ENCODE data around the gene TPK1.

The TPK1 gene

DNA sequence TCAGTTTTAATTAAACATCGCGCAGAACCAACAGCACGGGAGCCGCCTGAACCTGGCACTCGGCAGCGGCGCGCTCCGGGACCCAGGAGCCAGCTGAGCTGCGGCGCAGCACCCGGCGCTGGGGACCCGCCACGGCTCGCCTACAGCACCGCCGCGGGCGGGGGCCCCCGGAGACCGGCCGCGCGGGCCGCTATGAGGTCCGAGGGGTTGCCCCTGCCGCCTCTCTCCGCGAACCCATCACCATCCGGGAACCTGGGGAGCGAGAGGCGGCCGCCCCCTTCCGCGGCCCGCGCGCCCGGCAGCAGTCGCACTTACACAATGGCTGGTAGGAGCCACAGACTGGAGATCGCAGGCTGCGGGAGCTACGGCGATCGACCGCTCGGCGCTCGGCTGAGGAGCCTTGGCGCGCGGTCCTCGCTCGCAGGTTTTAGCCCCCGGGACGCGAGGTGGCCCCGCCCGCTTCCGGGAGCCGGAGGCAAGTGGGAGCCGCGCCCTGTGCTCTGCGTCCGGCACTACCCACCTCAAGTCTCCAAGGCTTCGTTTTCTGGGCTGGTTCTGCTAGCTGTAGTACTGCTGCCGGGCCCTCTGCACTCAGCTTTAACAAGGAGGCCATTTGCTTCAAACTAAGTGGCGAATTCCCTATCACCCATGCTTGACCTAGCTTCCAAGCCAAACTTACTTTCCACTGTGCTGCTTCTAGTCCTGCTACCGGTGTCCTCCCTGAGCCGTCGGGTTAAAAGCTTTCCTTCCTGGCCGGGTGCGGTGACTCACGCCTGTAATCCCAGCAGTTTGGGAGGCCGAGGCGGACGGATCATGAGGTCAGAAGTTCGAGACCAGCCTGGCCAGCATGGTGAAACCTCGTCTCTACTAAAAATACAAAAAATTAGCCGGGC, at the start of gene TPK1:
Gene TPK1 (minus strand): TSS at position 402 of the 893 bp plus-strand sequence. CDS start 451 bp downstream, outside the sequence.
- TF ChIP-seq, protein P1, sequence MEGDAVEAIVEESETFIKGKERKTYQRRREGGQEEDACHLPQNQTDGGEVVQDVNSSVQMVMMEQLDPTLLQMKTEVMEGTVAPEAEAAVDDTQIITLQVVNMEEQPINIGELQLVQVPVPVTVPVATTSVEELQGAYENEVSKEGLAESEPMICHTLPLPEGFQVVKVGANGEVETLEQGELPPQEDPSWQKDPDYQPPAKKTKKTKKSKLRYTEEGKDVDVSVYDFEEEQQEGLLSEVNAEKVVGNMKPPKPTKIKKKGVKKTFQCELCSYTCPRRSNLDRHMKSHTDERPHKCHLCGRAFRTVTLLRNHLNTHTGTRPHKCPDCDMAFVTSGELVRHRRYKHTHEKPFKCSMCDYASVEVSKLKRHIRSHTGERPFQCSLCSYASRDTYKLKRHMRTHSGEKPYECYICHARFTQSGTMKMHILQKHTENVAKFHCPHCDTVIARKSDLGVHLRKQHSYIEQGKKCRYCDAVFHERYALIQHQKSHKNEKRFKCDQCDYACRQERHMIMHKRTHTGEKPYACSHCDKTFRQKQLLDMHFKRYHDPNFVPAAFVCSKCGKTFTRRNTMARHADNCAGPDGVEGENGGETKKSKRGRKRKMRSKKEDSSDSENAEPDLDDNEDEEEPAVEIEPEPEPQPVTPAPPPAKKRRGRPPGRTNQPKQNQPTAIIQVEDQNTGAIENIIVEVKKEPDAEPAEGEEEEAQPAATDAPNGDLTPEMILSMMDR (IDR thresholded peaks at IDR 0.05; ENCODE audit: low read depth, low read length, poor library complexity, severe bottlenecking), result no peak
- TF ChIP-seq EZH2phosphoT487 (IDR thresholded peaks at IDR 0.05; ENCODE audit: borderline replicate concordance, low read length), result no peak
- peaks cover 34% of the 10 kb centered on the region for H3K4me1 ChIP-seq (ENCODE audit: control insufficient read depth, low read length)
- H3K27ac ChIP-seq (ENCODE audit: low read depth, low read length), result peak within 1 kb of the TSS; percentile 79
- peak within 1 kb of the TSS; percentile 95 for H3K4me2 ChIP-seq (ENCODE audit: low read length)
- no peaks in the 10 kb centered on the region for H3K36me3 ChIP-seq (ENCODE audit: control insufficient read depth, low read length)
- H3K27me3 ChIP-seq (ENCODE audit: control insufficient read depth, low read length), result no peaks in the 10 kb centered on the region
- peaks cover 5% of the 10 kb centered on the region; the same call in 1 of the 2 replicates for H3K9me3 ChIP-seq (ENCODE audit: control insufficient read depth, insufficient read depth, low read length)
- H3F3A ChIP-seq (ENCODE audit: control insufficient read depth, insufficient read depth), result 0 out of 2 replicates have a peak, but pooled peaks cover 8% of the 10 kb centered on the region
- peak within 1 kb of the TSS; percentile 90 for H3K4me3 ChIP-seq (ENCODE audit: low read length)
- peaks cover 14% of the 10 kb centered on the region for H3K79me2 ChIP-seq (ENCODE audit: control insufficient read depth, low read length)
- H4K20me1 ChIP-seq (ENCODE audit: control insufficient read depth, insufficient read depth, low read depth, low read length), result no peaks in the 10 kb centered on the region
- H3K9me2 ChIP-seq (replicated peaks; ENCODE audit: control insufficient read depth, low read length), result no peaks in the 10 kb centered on the region

- Histone ChIP-seq H3F3A (ENCODE audit: control insufficient read depth, insufficient read depth) (no peaks in the 10 kb centered on the region), H3K4me3 (ENCODE audit: low read length) (no peak overlapping the region), H3K9me2 (replicated peaks; ENCODE audit: control insufficient read depth, low read length) (no peaks in the 10 kb centered on the region), H4K20me1 (ENCODE audit: control insufficient read depth, insufficient read depth, low read depth, low read length) (no peaks in the 10 kb centered on the region), H3K36me3 (ENCODE audit: control insufficient read depth, low read length) (no peaks in the 10 kb centered on the region), H3K27me3 (ENCODE audit: control insufficient read depth, low read length) (no peaks in the 10 kb centered on the region), H3K4me2 (ENCODE audit: low read length) (no peak overlapping the region), H3K4me1 (ENCODE audit: control insufficient read depth, low read length) (no peaks in the 10 kb centered on the region), H3K27ac (ENCODE audit: low read depth, low read length) (no peak overlapping the region), H3K9me3 (ENCODE audit: control insufficient read depth, insufficient read depth, low read length) (no peaks in the 10 kb centered on the region), H3K79me2 (ENCODE audit: control insufficient read depth, low read length) (no peaks in the 10 kb centered on the region)
- TF ChIP-seq, protein P1 (IDR thresholded peaks at IDR 0.05; ENCODE audit: low read depth, low read length, poor library complexity, severe bottlenecking), result no peak
- no peak for TF ChIP-seq EZH2phosphoT487 (IDR thresholded peaks at IDR 0.05; ENCODE audit: borderline replicate concordance, low read length)
Observed at GRCh38 chr7:144885478-144885877, 49.6 kb upstream of the TPK1 start.

GRCh38 chr7:144884896-144885295, 49.0 kb upstream of the TPK1 start:
- Histone ChIP-seq H3K9me3 (ENCODE audit: control insufficient read depth, insufficient read depth, low read length) (no peaks in the 10 kb centered on the region), H3K4me2 (ENCODE audit: low read length) (no peak overlapping the region), H3K9me2 (replicated peaks; ENCODE audit: control insufficient read depth, low read length) (no peaks in the 10 kb centered on the region), H3K27ac (ENCODE audit: low read depth, low read length) (no peak overlapping the region), H3K4me1 (ENCODE audit: control insufficient read depth, low read length) (no peaks in the 10 kb centered on the region), H3F3A (ENCODE audit: control insufficient read depth, insufficient read depth) (no peaks in the 10 kb centered on the region), H3K27me3 (ENCODE audit: control insufficient read depth, low read length) (no peaks in the 10 kb centered on the region), H4K20me1 (ENCODE audit: control insufficient read depth, insufficient read depth, low read depth, low read length) (no peaks in the 10 kb centered on the region), H3K4me3 (ENCODE audit: low read length) (no peak overlapping the region), H3K79me2 (ENCODE audit: control insufficient read depth, low read length) (no peaks in the 10 kb centered on the region), H3K36me3 (ENCODE audit: control insufficient read depth, low read length) (no peaks in the 10 kb centered on the region)
- no peak for TF ChIP-seq EZH2phosphoT487 (IDR thresholded peaks at IDR 0.05; ENCODE audit: borderline replicate concordance, low read length)
- TF ChIP-seq, protein P1 (IDR thresholded peaks at IDR 0.05; ENCODE audit: low read depth, low read length, poor library complexity, severe bottlenecking), result no peak

Measured in DOHH2 (cell line).